ENCODE results near the gene USP51.
"Not testable (repeated sequence)": the region's sequence is repeated elsewhere in the genome, so short reads cannot be mapped to it uniquely, and the experiment has no call there.

USP51 gene

GRCh38 chrX:55489314-55490009 is at the start of gene USP51:
Gene USP51 (minus strand): TSS chrX:55489848. CDS start chrX:55488939, 909 bp downstream.
- Histone ChIP-seq H3K27me3 (ENCODE audit: control insufficient read depth in 1 of 2, insufficient read depth in 2 of 2, low read length in 2 of 2) (peaks cover 0 to 13% of the 10 kb centered on the region in 2 donors), H3K36me3 (ENCODE audit: control insufficient read depth in 2 of 2, insufficient read depth in 2 of 2, low read length in 2 of 2) (no peaks in the 10 kb centered on the region), H3K27ac (ENCODE audit: low read length) (peak within 1 kb of the TSS; percentile 96)

GRCh38 chrX:55524487-55524886 is 34.8 kb upstream of the USP51 start:
- Histone ChIP-seq H3K27ac (ENCODE audit: low read length) (no peak overlapping the region), H3K9ac (ENCODE audit: low read length in 2 of 2) (no peak overlapping the region), H3K36me3 (ENCODE audit: control insufficient read depth in 2 of 2, insufficient read depth in 2 of 2, low read length in 2 of 2) (no peaks in the 10 kb centered on the region), H3K9me3 (ENCODE audit: control insufficient read depth in 2 of 2, low read length in 2 of 2) (no peaks in the 10 kb centered on the region), H3K4me1 (ENCODE audit: control insufficient read depth, insufficient read depth, low read length) (no peaks in the 10 kb centered on the region), H3K27me3 (ENCODE audit: control insufficient read depth in 1 of 2, insufficient read depth in 2 of 2, low read length in 2 of 2) (peaks cover 0 to 19% of the 10 kb centered on the region in 2 donors), H3K4me3 (ENCODE audit: low read length in 2 of 2) (no peak overlapping the region)

More at GRCh38 chrX:55489314-55490009, at the start of gene USP51:
- peak within 1 kb of the TSS; percentile 78 to 81 for H3K4me3 ChIP-seq (ENCODE audit: low read length in 2 of 2)
- H3K9ac ChIP-seq (ENCODE audit: low read length in 2 of 2): peak within 1 kb of the TSS; percentile 91 to 93
- H3K4me1 ChIP-seq (ENCODE audit: control insufficient read depth, insufficient read depth, low read length): peaks cover 13% of the 10 kb centered on the region
- no peaks in the 10 kb centered on the region for H3K9me3 ChIP-seq (ENCODE audit: control insufficient read depth in 2 of 2, low read length in 2 of 2)

GRCh38 chrX:55523356-55523755 is 33.7 kb upstream of the USP51 start:
- Histone ChIP-seq H3K4me3 (ENCODE audit: low read length in 2 of 2) (no peak overlapping the region), H3K27ac (ENCODE audit: low read length) (no peak overlapping the region), H3K4me1 (ENCODE audit: control insufficient read depth, insufficient read depth, low read length) (no peaks in the 10 kb centered on the region), H3K27me3 (ENCODE audit: control insufficient read depth in 1 of 2, insufficient read depth in 2 of 2, low read length in 2 of 2) (peaks cover 0 to 19% of the 10 kb centered on the region in 2 donors), H3K9ac (ENCODE audit: low read length in 2 of 2) (no peak overlapping the region), H3K9me3 (ENCODE audit: control insufficient read depth in 2 of 2, low read length in 2 of 2) (no peaks in the 10 kb centered on the region), H3K36me3 (ENCODE audit: control insufficient read depth in 2 of 2, insufficient read depth in 2 of 2, low read length in 2 of 2) (no peaks in the 10 kb centered on the region)

GRCh38 chrX:55522596-55523276 is 33.1 kb upstream of the USP51 start:
- Histone ChIP-seq H3K4me1 (ENCODE audit: control insufficient read depth, insufficient read depth, low read length) (no peaks in the 10 kb centered on the region), H3K4me3 (ENCODE audit: low read length in 2 of 2) (no peak overlapping the region), H3K9ac (ENCODE audit: low read length in 2 of 2) (no peak overlapping the region), H3K27ac (ENCODE audit: low read length) (no peak overlapping the region), H3K36me3 (ENCODE audit: control insufficient read depth in 2 of 2, insufficient read depth in 2 of 2, low read length in 2 of 2) (no peaks in the 10 kb centered on the region), H3K9me3 (ENCODE audit: control insufficient read depth in 2 of 2, low read length in 2 of 2) (no peaks in the 10 kb centered on the region), H3K27me3 (ENCODE audit: control insufficient read depth in 1 of 2, insufficient read depth in 2 of 2, low read length in 2 of 2) (peaks cover 0 to 19% of the 10 kb centered on the region in 2 donors)

- no peaks in the 10 kb centered on the region for H3K4me1 ChIP-seq (ENCODE audit: control insufficient read depth, insufficient read depth, low read length)
- H3K27ac ChIP-seq (ENCODE audit: low read length): no peak overlapping the region
- H3K27me3 ChIP-seq (ENCODE audit: control insufficient read depth in 1 of 2, insufficient read depth in 2 of 2, low read length in 2 of 2): peaks cover 0 to 19% of the 10 kb centered on the region in 2 donors
- H3K9ac ChIP-seq (ENCODE audit: low read length in 2 of 2): no peak overlapping the region
- no peak overlapping the region for H3K4me3 ChIP-seq (ENCODE audit: low read length in 2 of 2)
- no peaks in the 10 kb centered on the region for H3K36me3 ChIP-seq (ENCODE audit: control insufficient read depth in 2 of 2, insufficient read depth in 2 of 2, low read length in 2 of 2)
- H3K9me3 ChIP-seq (ENCODE audit: control insufficient read depth in 2 of 2, low read length in 2 of 2): no peaks in the 10 kb centered on the region
Observed at GRCh38 chrX:55521687-55522086, 32.0 kb upstream of the USP51 start.

- not testable (repeated sequence) for H3K9me3 ChIP-seq (ENCODE audit: control insufficient read depth in 2 of 2, low read length in 2 of 2); H3K4me3 ChIP-seq (ENCODE audit: low read length in 2 of 2); H3K27me3 ChIP-seq (ENCODE audit: control insufficient read depth in 1 of 2, insufficient read depth in 2 of 2, low read length in 2 of 2); H3K27ac ChIP-seq (ENCODE audit: low read length); H3K9ac ChIP-seq (ENCODE audit: low read length in 2 of 2); H3K4me1 ChIP-seq (ENCODE audit: control insufficient read depth, insufficient read depth, low read length); H3K36me3 ChIP-seq (ENCODE audit: control insufficient read depth in 2 of 2, insufficient read depth in 2 of 2, low read length in 2 of 2)
Observed at GRCh38 chrX:55516794-55517481, 27.3 kb upstream of the USP51 start.

GRCh38 chrX:55513045-55513737 is 23.5 kb upstream of the USP51 start:
- not testable (repeated sequence) for H3K4me3 ChIP-seq (ENCODE audit: low read length in 2 of 2); H3K27ac ChIP-seq (ENCODE audit: low read length); H3K36me3 ChIP-seq (ENCODE audit: control insufficient read depth in 2 of 2, insufficient read depth in 2 of 2, low read length in 2 of 2); H3K4me1 ChIP-seq (ENCODE audit: control insufficient read depth, insufficient read depth, low read length); H3K27me3 ChIP-seq (ENCODE audit: control insufficient read depth in 1 of 2, insufficient read depth in 2 of 2, low read length in 2 of 2); H3K9me3 ChIP-seq (ENCODE audit: control insufficient read depth in 2 of 2, low read length in 2 of 2); H3K9ac ChIP-seq (ENCODE audit: low read length in 2 of 2)

GRCh38 chrX:55508410-55509152 is 18.9 kb upstream of the USP51 start:
- H3K9me3 ChIP-seq (ENCODE audit: control insufficient read depth in 2 of 2, low read length in 2 of 2); H3K4me3 ChIP-seq (ENCODE audit: low read length in 2 of 2); H3K36me3 ChIP-seq (ENCODE audit: control insufficient read depth in 2 of 2, insufficient read depth in 2 of 2, low read length in 2 of 2); H3K4me1 ChIP-seq (ENCODE audit: control insufficient read depth, insufficient read depth, low read length); H3K27ac ChIP-seq (ENCODE audit: low read length); H3K27me3 ChIP-seq (ENCODE audit: control insufficient read depth in 1 of 2, insufficient read depth in 2 of 2, low read length in 2 of 2); H3K9ac ChIP-seq (ENCODE audit: low read length in 2 of 2): not testable (repeated sequence)

- not testable (repeated sequence) for H3K36me3 ChIP-seq (ENCODE audit: control insufficient read depth in 2 of 2, insufficient read depth in 2 of 2, low read length in 2 of 2); H3K27ac ChIP-seq (ENCODE audit: low read length); H3K27me3 ChIP-seq (ENCODE audit: control insufficient read depth in 1 of 2, insufficient read depth in 2 of 2, low read length in 2 of 2); H3K4me3 ChIP-seq (ENCODE audit: low read length in 2 of 2); H3K4me1 ChIP-seq (ENCODE audit: control insufficient read depth, insufficient read depth, low read length); H3K9ac ChIP-seq (ENCODE audit: low read length in 2 of 2); H3K9me3 ChIP-seq (ENCODE audit: control insufficient read depth in 2 of 2, low read length in 2 of 2)
Observed at GRCh38 chrX:55507699-55508098, 18.1 kb upstream of the USP51 start.

GRCh38 chrX:55507010-55507409 is 17.4 kb upstream of the USP51 start:
- H3K9ac ChIP-seq (ENCODE audit: low read length in 2 of 2); H3K36me3 ChIP-seq (ENCODE audit: control insufficient read depth in 2 of 2, insufficient read depth in 2 of 2, low read length in 2 of 2); H3K4me1 ChIP-seq (ENCODE audit: control insufficient read depth, insufficient read depth, low read length); H3K27ac ChIP-seq (ENCODE audit: low read length); H3K9me3 ChIP-seq (ENCODE audit: control insufficient read depth in 2 of 2, low read length in 2 of 2); H3K4me3 ChIP-seq (ENCODE audit: low read length in 2 of 2); H3K27me3 ChIP-seq (ENCODE audit: control insufficient read depth in 1 of 2, insufficient read depth in 2 of 2, low read length in 2 of 2): not testable (repeated sequence)
